Measurements from ENCODE around the gene PCGF3.
"Not testable (repeated sequence)": the region's sequence is repeated elsewhere in the genome, so short reads cannot be mapped to it uniquely, and the experiment has no call there.

Gene PCGF3

DNA sequence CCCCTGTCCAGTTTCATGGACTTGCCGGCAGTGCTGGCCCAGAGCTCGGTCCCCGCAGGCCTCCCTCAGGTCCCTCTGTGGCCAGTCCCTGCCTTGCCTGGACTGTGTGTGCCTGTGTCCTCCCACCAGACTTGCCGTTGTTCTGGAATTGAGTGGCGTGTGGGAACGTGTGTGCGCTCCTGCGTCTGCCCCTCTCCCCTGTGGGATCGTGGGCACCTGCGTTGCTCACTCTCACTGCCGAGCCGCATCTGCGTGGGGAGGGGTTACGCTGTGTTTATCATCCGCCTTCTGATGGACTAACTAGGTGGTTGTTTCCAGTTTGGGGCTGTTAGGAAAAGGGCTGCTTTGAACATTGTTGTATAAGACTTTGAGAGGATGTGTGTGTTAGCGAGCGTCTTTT lies 21.2 kb downstream of the PCGF3 start:
- DNase-seq: no peak

DNA sequence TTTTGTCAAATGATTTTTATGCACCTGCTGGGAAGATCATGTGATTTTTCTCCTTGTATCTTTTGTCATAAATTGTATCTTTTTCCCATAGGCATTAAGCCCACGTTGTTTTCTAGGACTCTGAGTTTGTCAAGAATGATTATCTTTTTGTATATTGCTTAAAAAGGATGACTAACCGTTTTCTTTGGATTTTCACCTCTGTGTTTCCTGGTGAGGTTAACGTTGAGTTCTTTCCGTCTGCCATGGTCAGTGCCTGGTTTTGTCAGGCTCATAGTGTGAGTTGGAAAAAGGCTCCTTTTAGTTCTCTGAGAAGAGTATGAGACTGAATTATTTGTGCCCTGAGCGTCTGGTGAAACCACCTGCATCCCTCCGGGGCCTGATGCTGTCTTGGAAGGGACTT lies 21.9 kb downstream of the PCGF3 start:
- no peak for DNase-seq

DNA sequence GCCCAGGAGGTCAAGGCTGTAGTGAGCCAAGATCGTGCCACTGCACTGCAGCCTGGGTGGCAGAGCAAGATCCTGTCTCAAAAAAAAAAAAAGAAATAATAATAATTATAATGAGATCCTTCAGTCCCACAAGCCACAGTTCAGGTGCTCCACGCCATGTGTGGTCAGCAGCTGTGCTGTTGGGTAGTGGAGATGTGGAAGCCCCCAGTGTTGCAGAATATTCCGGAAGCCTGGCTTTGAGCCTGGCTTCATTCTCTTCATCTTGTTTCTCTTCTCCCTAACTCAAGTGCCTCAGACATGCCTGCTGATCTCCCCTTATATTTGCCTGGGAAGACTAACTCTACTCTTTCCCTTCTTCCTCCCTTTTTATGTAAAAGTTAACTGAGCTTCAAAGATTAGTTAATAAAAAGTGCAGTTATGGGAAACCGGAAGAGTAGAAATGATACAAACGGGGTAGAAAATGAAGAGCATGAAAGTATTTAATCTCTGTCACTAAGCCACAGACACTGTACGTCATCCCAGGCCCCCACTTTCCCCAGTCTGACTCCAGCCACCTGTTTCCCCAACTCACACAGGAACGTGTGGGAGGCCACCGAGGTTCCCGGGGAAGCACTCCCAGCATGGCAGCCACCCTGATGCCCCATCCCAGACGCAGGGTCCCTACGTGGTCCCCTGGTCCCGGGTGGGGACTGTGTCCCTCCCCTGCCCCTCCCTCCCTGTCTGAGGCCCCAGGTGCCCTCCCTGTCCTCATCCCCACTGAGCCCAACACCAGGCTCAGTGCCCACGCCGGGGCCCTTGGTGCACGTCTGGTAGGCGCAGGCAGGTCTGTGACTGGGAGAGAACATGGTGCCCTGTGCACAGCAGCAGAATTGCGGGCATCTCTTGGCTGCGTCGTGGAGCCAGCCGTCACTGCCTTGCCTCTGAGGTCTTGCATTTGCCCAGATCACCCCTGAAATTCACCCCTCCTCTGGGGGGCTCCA lies 24.0 kb downstream of the PCGF3 start:
- no peak for DNase-seq

DNA sequence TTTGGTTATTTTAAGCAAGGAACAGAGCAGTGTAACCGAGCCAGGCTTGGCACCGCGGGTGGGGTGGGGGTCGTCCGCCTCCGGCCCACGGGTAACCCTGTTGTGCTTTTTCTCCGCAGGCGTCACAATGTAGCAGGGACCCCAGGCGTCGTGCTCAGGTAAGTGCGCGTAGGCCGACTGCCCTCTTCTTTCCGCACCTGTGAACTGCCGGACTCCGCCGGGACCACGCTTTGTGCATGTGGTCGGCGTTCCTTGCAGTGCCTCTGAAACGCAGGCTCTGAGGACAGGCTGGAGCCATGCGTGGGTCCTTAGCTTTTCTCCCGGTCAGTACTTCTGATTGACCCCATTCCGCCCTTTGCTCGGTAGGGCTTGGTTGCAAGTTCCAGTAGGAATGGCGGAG lies 24.9 kb downstream of the PCGF3 start:
- no peak for DNase-seq

DNA sequence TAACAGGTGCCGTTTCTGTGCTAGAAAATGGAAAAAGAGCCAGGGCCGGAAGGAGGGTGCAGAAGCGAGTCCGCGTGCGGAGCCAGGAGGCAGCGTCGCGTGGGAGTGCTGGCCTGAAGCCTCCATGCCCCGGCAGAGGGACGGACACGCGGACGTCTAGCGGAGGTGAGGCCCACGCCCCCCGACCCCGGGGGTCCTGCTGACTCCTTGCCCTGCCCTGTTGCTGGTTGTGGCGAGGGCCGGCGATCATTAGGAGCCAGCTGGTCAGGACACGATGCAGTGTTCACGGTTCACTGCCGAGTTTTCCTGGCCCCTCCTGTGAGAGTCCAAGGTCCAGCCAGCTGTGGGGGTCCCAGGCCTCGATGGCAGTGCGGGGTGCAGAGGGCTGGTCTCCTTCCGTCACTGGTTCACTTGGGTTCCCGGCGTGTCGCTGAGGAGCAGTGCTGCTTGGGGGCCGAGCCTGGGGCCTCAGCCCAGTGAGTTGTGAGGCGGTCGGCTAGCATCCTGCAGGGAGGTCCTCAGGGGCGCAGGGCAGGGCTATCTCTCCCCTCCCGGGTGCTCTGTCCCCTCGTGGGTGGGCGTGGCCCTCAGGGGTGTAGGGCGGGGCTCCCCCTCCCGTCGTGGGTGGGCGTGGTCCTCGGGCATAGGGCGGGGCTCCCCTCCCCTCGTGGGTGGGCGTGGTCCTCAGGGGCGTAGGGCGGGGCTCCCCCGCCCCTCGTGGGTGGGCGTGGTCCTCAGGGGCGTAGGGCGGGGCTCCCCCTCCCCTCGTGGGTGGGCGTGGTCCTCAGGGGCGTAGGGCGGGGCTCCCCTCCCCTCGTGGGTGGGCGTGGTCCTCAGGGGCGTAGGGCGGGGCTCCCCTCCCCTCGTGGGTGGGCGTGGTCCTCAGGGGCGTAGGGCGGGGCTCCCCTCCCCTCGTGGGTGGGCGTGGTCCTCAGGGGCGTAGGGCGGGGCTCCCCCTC lies 25.6 kb downstream of the PCGF3 start:
- not testable (repeated sequence) for DNase-seq

DNA sequence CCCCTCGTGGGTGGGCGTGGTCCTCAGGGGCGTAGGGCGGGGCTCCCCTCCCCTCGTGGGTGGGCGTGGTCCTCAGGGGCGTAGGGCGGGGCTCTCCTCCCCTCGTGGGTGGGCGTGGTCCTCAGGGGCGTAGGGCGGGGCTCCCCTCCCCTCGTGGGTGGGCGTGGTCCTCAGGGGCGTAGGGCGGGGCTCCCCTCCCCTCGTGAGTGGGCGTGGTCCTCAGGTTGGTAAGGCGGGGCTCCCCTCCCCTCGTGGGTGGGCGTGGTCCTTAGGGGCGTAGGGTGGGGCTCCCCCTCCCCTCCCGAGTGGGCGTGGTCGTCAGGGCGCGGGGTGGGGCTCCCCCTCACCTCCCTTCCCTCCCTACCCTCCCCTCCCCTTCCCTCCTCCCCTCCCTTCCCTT lies 26.3 kb downstream of the PCGF3 start:
- not testable (repeated sequence) for DNase-seq

DNA sequence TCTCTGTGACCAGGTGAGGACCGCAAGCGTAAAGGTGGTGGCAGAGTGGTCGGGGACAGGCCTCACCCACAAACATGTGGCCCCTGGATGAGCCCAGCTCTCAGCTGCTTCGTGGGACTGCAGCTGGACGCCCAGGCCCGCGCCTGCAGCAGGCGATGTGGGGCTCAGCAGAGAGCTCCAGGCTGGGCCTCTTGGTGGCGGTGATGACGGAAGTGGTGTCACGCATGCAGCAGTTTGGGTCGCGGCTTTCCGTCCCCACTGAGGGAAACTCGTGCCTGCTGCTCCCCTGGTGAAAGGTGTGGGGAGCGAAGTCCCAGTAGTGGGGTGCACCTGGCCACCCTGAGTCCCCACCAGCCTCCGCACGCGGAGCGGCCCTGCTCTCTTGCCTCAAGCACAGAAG lies 26.9 kb downstream of the PCGF3 start:
- no peak for DNase-seq

GRCh38 chr4:732911-733630 lies 27.4 kb downstream of the PCGF3 start:
- DNase-seq: no peak

DNA sequence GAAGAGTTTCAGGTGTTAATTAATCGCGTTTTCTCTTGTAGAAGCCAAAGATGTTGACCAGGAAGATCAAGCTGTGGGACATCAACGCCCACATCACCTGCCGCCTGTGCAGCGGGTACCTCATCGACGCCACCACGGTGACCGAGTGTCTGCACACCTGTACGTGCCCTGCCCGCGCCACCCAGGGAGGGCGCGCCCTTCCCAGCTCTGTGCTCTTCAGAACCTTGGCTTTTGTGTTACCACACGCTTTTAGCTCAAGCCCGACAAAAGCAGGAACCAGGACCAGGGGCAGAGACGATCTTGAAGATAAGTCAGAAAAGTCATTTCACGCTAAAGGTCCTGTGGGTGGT lies 28.0 kb downstream of the PCGF3 start:
- DNase-seq: no peak

DNA sequence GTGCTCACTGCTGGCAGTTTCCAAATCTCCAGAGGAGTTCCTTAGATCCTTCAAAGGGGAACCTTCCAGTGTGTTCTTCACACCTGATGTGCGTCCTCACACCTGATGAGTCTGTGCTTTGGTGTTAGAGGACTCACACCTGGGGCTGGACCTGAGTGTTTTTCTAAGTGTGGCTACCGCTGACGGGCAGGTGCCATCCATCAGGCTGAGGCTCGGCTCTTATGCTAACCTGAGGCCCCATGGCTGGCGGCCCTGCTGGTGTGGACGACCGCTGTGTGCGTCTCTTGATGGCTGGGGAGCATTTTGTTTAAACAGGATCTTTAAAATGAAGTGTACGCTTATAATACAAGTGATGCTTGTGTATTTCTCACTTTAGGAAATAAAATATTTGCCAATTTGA lies 28.4 kb downstream of the PCGF3 start:
- DNase-seq: no peak

DNA sequence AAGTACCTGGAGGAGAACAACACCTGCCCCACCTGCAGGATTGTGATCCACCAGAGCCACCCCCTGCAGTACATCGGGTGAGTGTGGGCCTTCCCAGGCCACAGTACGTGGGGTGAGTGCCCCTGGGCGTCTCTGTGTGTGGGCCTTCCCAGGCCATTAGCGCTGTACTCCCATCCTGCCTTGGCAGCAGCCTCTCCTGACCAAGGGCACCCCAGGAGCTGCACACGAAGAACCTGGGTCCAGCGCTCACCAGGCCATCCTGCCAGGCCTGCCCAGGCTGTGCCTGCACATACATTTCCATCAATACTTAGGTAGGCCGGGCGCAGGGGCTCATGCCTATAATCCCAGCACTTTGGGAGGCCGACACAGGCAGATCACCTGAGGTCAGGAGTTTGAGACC lies 29.3 kb downstream of the PCGF3 start:
- DNase-seq: no peak

DNA sequence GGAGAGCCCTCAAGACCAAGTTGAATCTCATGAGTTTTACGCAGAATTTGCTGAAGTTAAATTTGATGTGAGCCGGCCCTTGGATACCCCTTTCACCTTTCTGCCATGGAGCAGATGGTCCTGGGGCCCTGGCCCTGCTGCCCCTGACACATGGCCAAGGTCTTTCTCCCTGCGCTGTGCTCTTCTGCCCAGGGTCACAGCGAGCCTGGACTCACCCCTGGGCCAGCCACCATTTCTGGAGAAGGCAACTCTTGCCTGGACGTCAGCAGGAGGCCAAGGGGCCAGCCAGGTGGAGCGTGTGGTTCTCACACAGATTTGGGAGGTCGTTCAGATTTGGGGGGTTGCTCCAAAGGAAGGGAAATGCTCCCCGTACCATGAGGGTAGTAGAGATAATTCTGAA lies 30.0 kb downstream of the PCGF3 start:
- no peak for DNase-seq

- not testable (repeated sequence) for DNase-seq
These were observed 30.9 kb downstream of the PCGF3 start for GRCh38 chr4:736561-736960.

DNA sequence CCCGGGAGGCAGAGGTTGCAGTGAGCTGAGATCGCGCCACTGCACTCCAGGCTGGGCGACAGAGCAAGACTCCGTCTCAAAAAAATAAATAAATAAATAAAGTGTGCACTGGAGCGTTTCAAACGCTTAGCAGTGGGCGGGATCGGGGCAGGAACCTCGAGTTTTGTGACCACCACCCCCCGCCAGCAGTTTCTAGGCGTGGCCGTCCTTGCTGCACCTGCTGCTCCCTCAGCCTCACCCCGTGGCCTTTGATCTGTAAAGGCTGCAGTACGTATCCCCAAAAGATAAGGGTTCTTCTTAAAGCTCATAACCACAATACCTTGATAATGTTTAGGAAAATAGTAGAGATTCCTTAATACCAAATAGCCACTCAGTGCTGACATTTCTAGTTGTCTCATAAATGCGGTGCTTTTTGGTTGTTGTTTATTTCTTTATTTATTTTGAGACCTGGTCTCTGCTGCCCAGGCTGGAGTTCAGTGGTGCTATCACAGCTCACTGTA lies 33.2 kb downstream of the PCGF3 start:
- DNase-seq: no peak

- no peak for DNase-seq
These were observed 33.9 kb downstream of the PCGF3 start for GRCh38 chr4:739569-739968.

DNA sequence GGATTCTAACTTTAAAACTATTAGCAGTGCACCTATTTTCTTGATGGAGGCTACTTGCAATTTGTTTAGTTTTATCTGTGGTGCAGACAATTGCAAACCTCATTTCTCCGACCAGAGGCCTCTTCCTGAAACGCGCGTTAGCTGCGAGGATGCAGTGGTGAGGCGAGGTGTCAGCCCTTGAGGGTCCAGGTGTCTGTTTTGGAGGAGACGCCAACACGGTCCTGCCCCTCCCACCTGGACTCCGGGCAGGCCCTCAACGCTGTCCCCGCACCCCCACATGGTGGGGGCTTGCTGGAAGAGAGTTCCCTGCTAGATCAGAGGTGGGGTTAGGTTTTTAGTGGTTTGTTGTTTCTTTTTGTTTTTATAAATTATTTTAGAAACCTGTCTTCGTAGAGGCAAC lies 34.4 kb downstream of the PCGF3 start:
- DNase-seq: no peak

DNA sequence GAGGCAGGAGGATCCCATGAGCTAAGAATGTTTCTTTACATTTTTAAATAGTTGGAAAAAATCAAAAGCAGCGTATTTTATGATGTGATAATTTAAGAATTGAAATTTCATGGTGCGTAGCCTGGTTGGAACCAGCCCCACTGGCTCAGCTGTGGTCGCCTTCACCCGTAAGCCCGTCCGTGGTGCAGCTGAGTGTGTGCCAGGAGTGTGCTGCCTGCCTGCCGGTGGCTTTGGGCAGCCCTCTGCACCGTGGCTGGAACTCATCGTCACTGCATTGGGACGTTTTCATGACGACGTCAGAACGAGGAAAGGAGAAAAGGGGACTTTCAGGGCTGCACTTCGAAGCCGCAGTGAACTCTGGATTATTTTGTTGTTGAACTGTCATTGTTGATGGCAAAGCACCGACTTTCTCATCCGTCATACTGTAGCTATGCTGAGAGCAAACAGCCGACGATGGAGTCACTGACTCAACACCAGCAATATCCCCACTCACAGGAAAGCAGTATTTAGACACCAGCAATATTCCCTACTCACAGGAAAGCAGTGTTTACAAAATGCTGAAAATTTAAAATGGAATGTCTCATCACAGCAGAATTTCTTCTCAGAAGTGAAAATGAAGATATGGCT lies 35.1 kb downstream of the PCGF3 start:
- DNase-seq: no peak

DNA sequence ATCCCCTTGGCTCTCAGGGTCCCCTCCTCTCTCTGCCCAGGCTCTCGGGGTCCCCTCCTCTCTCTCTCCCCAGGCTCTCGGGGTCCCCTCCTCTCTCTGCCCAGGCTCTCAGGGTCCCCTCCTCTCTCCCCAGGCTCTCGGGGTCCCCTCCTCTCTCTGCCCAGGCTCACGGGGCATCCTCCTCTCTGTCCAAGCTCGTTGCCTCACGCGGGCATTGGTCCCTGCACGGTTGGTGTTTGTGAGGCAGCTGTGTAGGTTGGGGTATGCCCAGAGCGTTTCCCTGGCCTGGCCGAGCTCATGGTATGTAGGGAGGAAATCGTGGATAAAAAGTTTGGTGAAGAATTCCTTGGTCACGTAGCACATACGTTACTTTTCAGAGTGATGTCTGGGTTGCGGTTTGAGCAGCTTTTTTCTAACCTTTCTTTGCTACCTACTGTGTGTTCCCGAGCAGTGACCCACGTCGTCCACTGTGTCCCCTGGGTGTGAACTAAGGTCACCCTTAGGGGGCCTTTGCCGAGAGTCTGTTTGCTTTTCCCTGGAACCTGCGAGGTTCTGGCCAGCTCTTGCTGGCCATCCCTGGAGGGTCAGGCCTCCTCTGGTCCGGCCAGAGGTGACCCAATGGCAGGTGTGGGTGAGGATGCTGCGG lies 36.6 kb downstream of the PCGF3 start:
- DNase-seq: no peak

DNA sequence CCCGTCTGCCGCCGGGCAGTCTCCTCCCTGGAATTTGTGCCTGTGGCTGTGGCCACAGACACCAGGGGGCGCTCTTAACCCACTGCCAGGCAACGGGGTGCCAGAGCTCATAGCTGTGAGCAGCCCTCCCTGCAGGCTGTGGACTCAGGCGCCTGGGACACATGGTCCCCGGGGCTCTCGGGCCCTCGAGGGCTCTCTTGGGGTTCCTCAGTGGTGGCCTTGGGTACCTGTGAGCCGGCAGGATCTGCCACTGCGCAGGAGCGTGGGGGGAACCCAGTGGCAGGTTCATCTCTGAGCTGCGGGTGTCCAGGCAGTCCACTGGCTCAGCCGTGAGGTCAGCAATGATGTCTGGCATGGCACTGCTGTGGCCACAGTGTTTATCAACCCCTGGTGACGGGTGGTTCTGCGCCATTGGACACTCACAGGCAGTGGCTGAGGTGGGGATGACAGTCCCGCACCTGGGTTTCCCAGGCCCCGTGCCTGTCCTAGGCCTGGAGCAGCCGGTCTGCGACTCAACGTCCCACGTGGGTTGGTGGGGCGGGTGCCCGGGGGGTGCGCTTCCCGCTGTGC lies 37.2 kb downstream of the PCGF3 start:
- DNase-seq: peak; percentile 78

GRCh38 chr4:743463-744211 lies 38.0 kb downstream of the PCGF3 start:
- no peak for DNase-seq
